T-cell (primary cell): ENCODE measurements around the gene STN1. TPM values are rescaled to one million over a fixed set of nuclear protein-coding genes. Genes with fewer than 3 reads are reported as not detected.

Experiments
- ATAC-seq, 4 experiments: fragments of 200-7000 bp in 3 of 4; fragments of 150-1000 bp in 1 of 4; cut with Tn5 transposase; replicated peaks in 1 of 4; 1 replicate in 3 of 4; 2 replicates in 1 of 4; pipeline ENCODE4 v1.10.0; 2021; ENCODE audit warnings: moderate library complexity in 3 of 4, mild to moderate bottlenecking in 2 of 4, moderate number of reproducible peaks in 1 of 4
- CTCF ChIA-PET, 2 donors: fragments of 300-600 bp; sonication (Branson Sonifier 250); formaldehyde crosslinking; loops; one replicate each; lab custom pipeline; 2022; ENCODE audit warnings: antibody characterized with exemption in 2 of 2; lab: Charles Lee
- POLR2A ChIA-PET, 2 donors: fragments of 300-600 bp; sonication (Branson Sonifier 250); formaldehyde crosslinking; loops; one replicate each; lab custom pipeline; 2022; ENCODE audit warnings: antibody characterized with exemption in 2 of 2; lab: Charles Lee
- DNase-seq, 35 experiments: peaks; one replicate each; pipeline versions ENCODE4 v3.0.0 to v3.0.0-alpha.2; 2013 to 2023
- H3K27ac ChIP-seq: one replicate; pipeline ENCODE4 v1.5.1; 2013; ENCODE audit warnings: low read length
- H3K27me3 ChIP-seq, 2 experiments: replicated peaks in 1 of 2; 1 replicate in 1 of 2; 2 replicates in 1 of 2; pipeline versions ENCODE4 v1.6.1 to v1.7.0; 2013; ENCODE audit warnings: low read length in 1 of 2, mixed read lengths in 1 of 2; ENCODE audit not compliant: control insufficient read depth in 2 of 2, insufficient read depth in 2 of 2; ENCODE audit errors: extremely low read depth in 1 of 2
- H3K36me3 ChIP-seq, 2 donors: 1 replicate in 1 of 2; 2 replicates in 1 of 2; pipeline versions ENCODE4 v1.6.1 to v1.7.0; 2013; ENCODE audit warnings: low read length in 1 of 2; ENCODE audit not compliant: control insufficient read depth in 2 of 2, insufficient read depth in 1 of 2; ENCODE audit errors: extremely low read depth in 1 of 2
- H3K4me1 ChIP-seq, 2 experiments: 1 replicate in 1 of 2; 2 replicates in 1 of 2; pipeline versions ENCODE4 v1.6.1 to v1.7.0; 2013; ENCODE audit warnings: low read length in 2 of 2, mixed read lengths in 1 of 2; ENCODE audit not compliant: insufficient read depth in 2 of 2, control insufficient read depth in 1 of 2; ENCODE audit errors: extremely low read depth in 1 of 2
- H3K4me3 ChIP-seq, 2 donors: 1 replicate in 1 of 2; 2 replicates in 1 of 2; pipeline versions ENCODE4 v1.5.1 to v1.7.0; 2013; ENCODE audit warnings: mild to moderate bottlenecking in 2 of 2, low read length in 1 of 2, moderate library complexity in 1 of 2; ENCODE audit not compliant: control insufficient read depth in 1 of 2; ENCODE audit errors: extremely low read depth in 1 of 2
- H3K9me3 ChIP-seq: 2 replicates; pipeline ENCODE4 v1.7.0; 2013
- H3K27ac Mint-ChIP-seq, 2 donors: one replicate each; pipeline ENCODE4 v1.8.0; 2020 to 2021; ENCODE audit warnings: mild to moderate bottlenecking in 2 of 2, mixed read lengths in 2 of 2
- H3K27me3 Mint-ChIP-seq, 2 donors: one replicate each; pipeline ENCODE4 v1.8.0; 2021 to 2022; ENCODE audit warnings: mixed read lengths in 2 of 2
- H3K36me3 Mint-ChIP-seq: one replicate; pipeline ENCODE4 v1.8.0; 2021; ENCODE audit warnings: mixed read lengths
- H3K4me1 Mint-ChIP-seq, 3 donors: one replicate each; pipeline ENCODE4 v1.8.0; 2020 to 2022; ENCODE audit warnings: mixed read lengths in 3 of 3, mild to moderate bottlenecking in 1 of 3
- H3K4me3 Mint-ChIP-seq, 3 donors: one replicate each; pipeline ENCODE4 v1.8.0; 2020 to 2022; ENCODE audit warnings: mild to moderate bottlenecking in 3 of 3, mixed read lengths in 3 of 3, moderate library complexity in 3 of 3
- H3K9me3 Mint-ChIP-seq, 3 donors: one replicate each; pipeline ENCODE4 v1.8.0; 2020 to 2022; ENCODE audit warnings: mixed read lengths in 3 of 3
- WGBS: methylation state at CpG from one replicate; pipeline ENCODE4 v1.1.5; 2013; ENCODE audit warnings: missing lambda C conversion rate; ENCODE audit not compliant: insufficient coverage; 5-methylcytosine and 5-hydroxymethylcytosine counted together
- total RNA-seq, 35 experiments: library from RNA in 6 of 35; stranded (reverse) in 6 of 35; fragments of 120-200 nt in 1 of 35; gene quantifications; one replicate each; pipeline versions ENCODE4 v1.2.1 to v1.2.4 and lab custom pipeline; 2013 to 2026

Gene STN1
- total RNA-seq, 5 donors from 2014 or later (not counting 1 experiment from before 2014, with no cell fraction given): 37.6 to 47.5 (median 41.8) TPM

GRCh38 chr10:103932271-103932670 lies 14.3 kb upstream of the STN1 start:
- H3K4me3 Mint-ChIP-seq: no peak overlapping the region
- Histone ChIP-seq H3K4me1 (no peaks in the 10 kb centered on the region), H3K36me3 (no peaks in the 10 kb centered on the region), H3K9me3 (no peaks in the 10 kb centered on the region), H3K27me3 (peaks cover 0 to 3% of the 10 kb centered on the region in 2 experiments), H3K4me3 (no peak overlapping the region), H3K27ac (no peak overlapping the region)
- no peak overlapping the region for H3K27ac Mint-ChIP-seq
- no peaks in the 10 kb centered on the region for H3K36me3 Mint-ChIP-seq
- no CpG with 5 or more reads among the region's 7 CpGs for WGBS
- no peaks in the 10 kb centered on the region for H3K27me3 Mint-ChIP-seq
- POLR2A ChIA-PET: no interaction called here
- CTCF ChIA-PET: no interaction called here
- H3K9me3 Mint-ChIP-seq: no peaks in the 10 kb centered on the region
- DNase-seq: no peak
- peaks cover 0 to 5% (median 4%) of the 10 kb centered on the region in 3 donors for H3K4me1 Mint-ChIP-seq
- ATAC-seq: no peak

- H3K27ac Mint-ChIP-seq: no peak overlapping the region
- no peaks in the 10 kb centered on the region for H3K9me3 Mint-ChIP-seq
- Histone ChIP-seq H3K4me3 (no peak overlapping the region), H3K4me1 (no peaks in the 10 kb centered on the region), H3K9me3 (no peaks in the 10 kb centered on the region), H3K27ac (no peak overlapping the region), H3K36me3 (no peaks in the 10 kb centered on the region), H3K27me3 (peaks cover 0 to 3% of the 10 kb centered on the region in 2 experiments)
- ChIA-PET POLR2A (no interaction called here), CTCF (no interaction called here)
- ATAC-seq (no peak), DNase-seq (no peak)
- 100% methylated on average over 2 of the region's 2 CpGs for WGBS
- H3K27me3 Mint-ChIP-seq: no peaks in the 10 kb centered on the region
- no peaks in the 10 kb centered on the region for H3K36me3 Mint-ChIP-seq
- H3K4me1 Mint-ChIP-seq: peaks cover 0 to 5% (median 4%) of the 10 kb centered on the region in 3 donors
- H3K4me3 Mint-ChIP-seq: no peak overlapping the region
Observed at GRCh38 chr10:103931603-103932002, 13.6 kb upstream of the STN1 start.

DNA sequence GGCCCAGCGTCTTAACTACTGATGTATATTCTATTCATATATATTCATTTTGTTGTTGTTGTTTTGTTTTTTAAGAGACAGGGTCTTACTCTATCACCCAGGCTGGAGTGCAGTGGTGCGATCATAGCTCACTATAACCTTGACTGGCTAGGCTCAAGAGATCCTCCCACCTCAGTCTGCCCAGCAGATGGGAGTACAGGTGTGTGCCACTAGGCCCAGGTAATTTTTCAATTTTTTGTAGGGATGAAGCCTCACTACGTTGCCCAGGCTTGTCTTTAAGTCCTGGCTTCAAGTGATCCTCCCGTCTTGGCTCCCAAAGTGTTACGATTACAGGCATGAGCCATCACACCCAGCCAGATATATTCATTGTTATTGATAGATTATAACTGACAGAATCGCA lies 12.9 kb upstream of the STN1 start:
- no peaks in the 10 kb centered on the region for H3K4me1 ChIP-seq
- no peaks in the 10 kb centered on the region for H3K9me3 ChIP-seq
- no peak for ATAC-seq
- H3K36me3 ChIP-seq: no peaks in the 10 kb centered on the region
- Mint-ChIP-seq H3K27me3 (peaks cover 0 to 3% of the 10 kb centered on the region in 2 donors), H3K4me3 (no peak overlapping the region), H3K27ac (no peak overlapping the region), H3K4me1 (peaks cover 0 to 5% (median 4%) of the 10 kb centered on the region in 3 donors), H3K9me3 (no peaks in the 10 kb centered on the region), H3K36me3 (no peaks in the 10 kb centered on the region)
- no CpG with 5 or more reads among the region's 6 CpGs for WGBS
- H3K4me3 ChIP-seq: no peak overlapping the region
- no peak for DNase-seq
- POLR2A ChIA-PET: no interaction called here
- no peaks in the 10 kb centered on the region for H3K27me3 ChIP-seq
- H3K27ac ChIP-seq: no peak overlapping the region
- CTCF ChIA-PET: no interaction called here

DNA sequence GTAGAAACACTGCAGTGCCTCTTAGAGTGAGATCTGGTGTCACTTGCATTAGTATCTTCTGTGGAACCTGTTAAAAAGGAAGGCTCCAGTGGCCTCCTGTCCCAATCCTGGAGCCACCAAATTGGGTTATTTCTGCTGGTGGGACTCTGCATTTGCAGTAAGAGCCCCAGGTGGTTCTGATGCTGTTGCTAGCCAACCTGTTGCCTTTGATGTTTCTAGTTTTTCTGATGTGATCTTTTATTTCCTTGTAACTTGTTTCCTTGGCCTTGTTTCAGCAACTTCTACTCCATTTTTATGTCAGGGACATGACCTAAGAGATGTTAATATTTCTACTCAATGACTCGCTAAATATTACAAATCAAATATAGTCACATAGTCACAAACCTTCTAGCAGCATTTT lies 12.5 kb upstream of the STN1 start:
- Mint-ChIP-seq H3K36me3 (no peaks in the 10 kb centered on the region), H3K27ac (no peak overlapping the region), H3K27me3 (peaks cover 0 to 3% of the 10 kb centered on the region in 2 donors), H3K9me3 (no peaks in the 10 kb centered on the region), H3K4me3 (no peak overlapping the region), H3K4me1 (peaks cover 0 to 5% (median 4%) of the 10 kb centered on the region in 3 donors)
- ATAC-seq: no peak
- H3K4me3 ChIP-seq: no peak overlapping the region
- CTCF ChIA-PET: no interaction called here
- no CpG with 5 or more reads among the region's 1 CpG for WGBS
- POLR2A ChIA-PET: no interaction called here
- H3K4me1 ChIP-seq: no peaks in the 10 kb centered on the region
- H3K36me3 ChIP-seq: no peaks in the 10 kb centered on the region
- no peak for DNase-seq
- no peaks in the 10 kb centered on the region for H3K9me3 ChIP-seq
- no peaks in the 10 kb centered on the region for H3K27me3 ChIP-seq
- H3K27ac ChIP-seq: no peak overlapping the region

GRCh38 chr10:103929381-103929921 lies 11.5 kb upstream of the STN1 start:
- Mint-ChIP-seq H3K4me1 (peaks cover 0 to 5% (median 4%) of the 10 kb centered on the region in 3 donors), H3K4me3 (no peak overlapping the region), H3K27ac (no peak overlapping the region), H3K36me3 (no peaks in the 10 kb centered on the region), H3K9me3 (no peaks in the 10 kb centered on the region), H3K27me3 (peaks cover 0 to 3% of the 10 kb centered on the region in 2 donors)
- H3K9me3 ChIP-seq: no peaks in the 10 kb centered on the region
- no peak for DNase-seq
- no peaks in the 10 kb centered on the region for H3K4me1 ChIP-seq
- no peak overlapping the region for H3K4me3 ChIP-seq
- no peak overlapping the region for H3K27ac ChIP-seq
- ATAC-seq: no peak
- ChIA-PET POLR2A (no interaction called here), CTCF (no interaction called here)
- no peaks in the 10 kb centered on the region for H3K27me3 ChIP-seq
- WGBS: 84% methylated on average over 4 of the region's 7 CpGs
- no peaks in the 10 kb centered on the region for H3K36me3 ChIP-seq

- Mint-ChIP-seq H3K9me3 (no peaks in the 10 kb centered on the region), H3K4me3 (no peak overlapping the region), H3K4me1 (peaks cover 0 to 5% (median 4%) of the 10 kb centered on the region in 3 donors), H3K36me3 (no peaks in the 10 kb centered on the region), H3K27ac (no peak overlapping the region), H3K27me3 (peaks cover 0 to 3% of the 10 kb centered on the region in 2 donors)
- Histone ChIP-seq H3K36me3 (no peaks in the 10 kb centered on the region), H3K4me1 (no peaks in the 10 kb centered on the region), H3K9me3 (no peaks in the 10 kb centered on the region), H3K27ac (no peak overlapping the region), H3K4me3 (no peak overlapping the region), H3K27me3 (no peaks in the 10 kb centered on the region)
- ChIA-PET POLR2A (no interaction called here), CTCF (interaction anchor here in 1 of 2 donors (1.8 kb wide), 1 partner anchor 41 kb away, joined by 4 read pairs; no protein-coding TSS in a partner anchor)
- WGBS: 92% methylated on average over 5 of the region's 6 CpGs
- no peak for DNase-seq
- ATAC-seq: no peak
Observed at GRCh38 chr10:103928784-103929183, 10.8 kb upstream of the STN1 start.
